ENCODE data around the gene CHCHD6.

Gene CHCHD6, protein sequence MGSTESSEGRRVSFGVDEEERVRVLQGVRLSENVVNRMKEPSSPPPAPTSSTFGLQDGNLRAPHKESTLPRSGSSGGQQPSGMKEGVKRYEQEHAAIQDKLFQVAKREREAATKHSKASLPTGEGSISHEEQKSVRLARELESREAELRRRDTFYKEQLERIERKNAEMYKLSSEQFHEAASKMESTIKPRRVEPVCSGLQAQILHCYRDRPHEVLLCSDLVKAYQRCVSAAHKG

DNA sequence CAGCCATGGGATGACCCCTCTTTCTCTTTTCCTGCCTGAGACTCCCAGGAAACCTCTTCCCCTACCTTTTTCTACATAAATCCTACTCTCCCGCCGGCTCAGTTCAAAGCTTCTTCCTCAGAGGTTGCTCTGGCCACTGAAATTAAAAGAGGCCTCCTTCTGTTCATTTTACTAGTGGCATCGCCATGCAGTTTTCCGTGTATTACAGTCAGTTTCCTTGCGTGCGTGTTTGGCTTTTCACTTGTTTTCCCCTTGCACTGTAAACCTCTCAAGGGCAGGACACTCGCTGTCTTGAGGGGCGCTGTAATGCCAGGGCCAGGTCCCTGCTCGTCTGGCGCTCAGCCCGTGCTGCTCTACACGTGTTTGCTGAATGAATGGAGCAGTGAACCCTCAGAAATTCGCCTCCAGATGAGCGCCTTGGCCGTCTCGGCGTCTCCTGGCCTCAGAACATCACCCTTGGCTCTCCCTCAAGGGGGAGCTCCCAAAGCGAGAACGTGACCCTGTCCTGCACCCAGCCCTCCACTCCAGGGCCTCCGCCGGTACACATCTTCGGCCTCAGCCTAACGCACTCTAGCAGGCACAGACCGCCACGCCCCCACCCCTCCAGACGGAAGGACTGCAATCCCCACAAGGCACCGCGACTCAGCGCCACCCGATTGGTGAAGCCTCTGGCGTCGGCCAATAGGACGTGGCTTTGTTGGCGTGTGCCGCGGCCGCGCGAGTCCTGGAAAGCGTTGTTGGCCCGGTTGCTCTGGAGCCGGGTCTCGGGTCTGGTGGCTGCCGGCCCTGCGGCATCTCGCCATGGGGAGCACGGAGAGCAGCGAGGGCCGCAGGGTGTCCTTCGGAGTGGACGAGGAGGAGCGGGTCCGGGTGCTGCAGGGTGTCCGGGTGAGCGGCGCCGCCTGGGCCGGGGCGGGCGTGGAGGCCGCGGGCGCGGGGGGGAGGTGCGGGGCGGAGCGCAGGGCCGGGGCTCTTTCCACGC lies at the start of gene CHCHD6:
Gene CHCHD6 (plus strand): TSS at position 729 of the 982 bp plus-strand sequence. CDS start 73 bp downstream, at position 802.
- DNase-seq, result peak; percentile 90

DNA sequence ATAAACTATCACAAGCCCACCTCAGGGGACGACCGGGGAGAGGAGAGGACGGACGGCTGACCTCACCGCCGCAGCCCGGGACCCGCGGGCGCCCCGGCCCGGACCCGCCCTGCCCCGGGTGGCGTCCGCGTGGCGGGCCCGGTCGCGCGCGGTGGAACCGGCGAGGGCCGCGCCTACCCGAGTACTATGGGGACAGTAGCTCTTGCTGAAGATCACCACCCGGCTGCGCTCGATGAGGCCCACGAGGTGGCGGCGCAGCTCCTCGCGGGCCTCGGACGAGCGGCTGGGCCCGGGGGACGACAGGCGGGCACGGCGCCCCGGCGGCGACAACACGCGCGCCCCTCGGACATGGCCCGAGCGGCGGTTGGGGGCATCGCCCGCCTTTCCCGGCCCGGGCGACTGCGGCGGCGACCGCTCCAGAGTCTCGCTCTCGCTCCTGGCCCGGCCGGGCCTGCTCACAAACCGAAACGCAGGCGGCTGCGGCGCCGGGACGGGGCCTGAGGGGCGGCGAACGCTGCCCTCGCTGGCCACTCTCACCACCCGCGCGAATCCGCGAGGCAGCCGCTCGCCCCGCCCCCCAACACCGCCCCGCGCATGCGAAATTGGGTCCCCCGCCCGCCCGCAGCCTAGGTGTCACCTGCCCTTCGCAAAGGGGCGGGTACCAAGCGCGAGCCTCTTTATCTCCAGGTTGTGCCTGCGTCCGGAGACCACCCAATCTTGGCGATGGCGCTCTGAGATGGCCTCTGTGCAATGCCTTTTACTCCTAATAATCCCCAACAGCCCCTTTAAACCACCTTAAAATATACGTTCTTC lies 49.3 kb upstream of the CHCHD6 start, which contains the start of gene TXNRD3:
Gene TXNRD3 (minus strand): TSS at position 554 of the 813 bp plus-strand sequence.
- peak; percentile 40 for DNase-seq

DNA sequence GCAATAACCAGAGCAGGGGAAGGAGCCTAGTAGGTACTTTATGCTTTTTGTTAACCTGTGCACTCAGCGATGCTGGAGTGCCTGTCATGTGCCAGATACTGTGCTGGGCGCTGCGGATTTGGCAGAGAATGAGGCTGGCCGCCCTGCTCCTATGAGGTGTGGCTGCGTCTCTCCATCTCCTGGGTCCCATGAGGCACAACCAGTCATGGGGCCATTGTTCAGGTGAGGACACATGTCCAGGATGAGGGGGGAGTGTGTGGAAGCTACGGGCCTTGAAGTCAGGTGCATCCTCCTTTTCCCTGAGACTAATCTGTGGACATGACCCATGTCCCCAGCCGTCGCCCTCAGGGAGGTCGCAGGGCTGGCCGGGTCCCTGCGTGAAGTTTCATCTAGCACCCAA lies 48.2 kb upstream of the CHCHD6 start:
- DNase-seq, result no peak

DNA sequence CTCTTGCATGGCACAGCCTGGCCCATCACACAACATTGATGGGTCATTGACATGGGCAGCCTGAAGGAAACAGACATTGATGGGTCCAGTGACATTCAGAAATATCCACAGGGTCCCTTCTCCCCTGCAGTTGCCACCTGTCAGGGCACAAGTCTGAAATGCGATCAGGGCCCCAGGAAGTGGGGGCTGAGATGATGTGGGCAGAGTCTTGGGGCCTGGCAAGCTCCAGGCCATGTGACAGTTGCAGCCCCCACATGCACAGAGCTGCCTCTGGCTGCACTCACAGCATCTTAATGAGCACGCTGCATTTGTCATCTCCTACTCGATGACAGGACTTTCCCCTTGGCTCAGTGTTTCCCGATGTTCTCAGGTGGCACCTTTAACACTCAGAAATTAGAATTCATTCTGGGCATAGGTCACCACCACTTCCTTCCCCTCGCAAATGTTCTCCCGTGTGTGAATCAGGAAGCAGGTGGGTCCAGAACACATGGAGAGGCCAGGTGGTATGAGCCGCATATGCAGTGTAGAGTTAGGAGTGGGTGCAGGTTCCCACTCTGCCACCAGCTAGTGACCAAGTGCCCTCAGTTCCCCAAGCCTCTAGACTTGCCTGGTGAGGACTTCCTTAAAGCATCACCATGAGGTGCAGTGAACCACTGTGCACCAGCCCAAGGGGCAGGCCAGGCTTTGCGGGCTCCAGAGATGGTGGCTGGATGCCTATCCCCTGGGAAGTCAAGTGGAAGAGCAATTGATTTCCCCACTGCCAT lies 47.5 kb upstream of the CHCHD6 start:
- DNase-seq, result no peak

DNA sequence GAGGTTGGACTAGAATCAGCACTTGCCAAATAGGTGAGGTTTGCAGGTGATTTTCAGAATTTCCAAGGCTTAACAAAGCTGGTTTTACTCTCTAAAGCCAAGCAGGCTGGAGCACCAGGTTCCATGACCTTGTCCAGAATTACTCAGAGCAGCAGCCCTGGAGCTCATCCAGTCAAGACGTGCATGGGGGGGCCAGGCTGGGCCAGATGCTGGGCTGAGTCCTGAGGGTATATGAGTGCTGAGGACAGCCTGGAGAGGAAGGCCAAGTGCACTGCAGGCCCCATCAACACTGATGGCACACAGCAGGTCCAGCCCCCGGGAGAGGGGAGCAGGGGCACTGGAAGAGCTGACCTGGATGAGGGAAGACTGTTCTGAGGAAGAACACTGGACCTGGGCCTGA lies 46.1 kb upstream of the CHCHD6 start:
- DNase-seq, result no peak

DNA sequence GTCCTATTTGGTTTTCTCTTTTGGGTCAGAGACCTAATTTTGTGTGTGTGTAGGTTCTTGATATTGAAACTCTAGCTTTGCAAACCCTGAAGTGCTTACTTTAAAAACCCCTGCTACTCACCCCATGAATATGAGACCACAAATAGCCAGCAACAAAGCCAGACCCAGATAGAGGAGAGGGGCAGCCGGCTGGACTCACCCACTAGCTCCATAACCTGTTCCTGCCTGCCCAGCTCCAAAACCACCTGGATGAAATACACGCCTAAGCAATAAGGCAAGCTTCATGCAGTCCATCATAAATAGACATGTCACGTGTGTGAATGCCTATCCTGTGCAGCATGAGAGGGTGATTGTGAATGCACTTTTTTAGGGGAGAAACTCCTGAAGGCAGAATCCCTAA lies 45.5 kb upstream of the CHCHD6 start:
- DNase-seq, result no peak

DNA sequence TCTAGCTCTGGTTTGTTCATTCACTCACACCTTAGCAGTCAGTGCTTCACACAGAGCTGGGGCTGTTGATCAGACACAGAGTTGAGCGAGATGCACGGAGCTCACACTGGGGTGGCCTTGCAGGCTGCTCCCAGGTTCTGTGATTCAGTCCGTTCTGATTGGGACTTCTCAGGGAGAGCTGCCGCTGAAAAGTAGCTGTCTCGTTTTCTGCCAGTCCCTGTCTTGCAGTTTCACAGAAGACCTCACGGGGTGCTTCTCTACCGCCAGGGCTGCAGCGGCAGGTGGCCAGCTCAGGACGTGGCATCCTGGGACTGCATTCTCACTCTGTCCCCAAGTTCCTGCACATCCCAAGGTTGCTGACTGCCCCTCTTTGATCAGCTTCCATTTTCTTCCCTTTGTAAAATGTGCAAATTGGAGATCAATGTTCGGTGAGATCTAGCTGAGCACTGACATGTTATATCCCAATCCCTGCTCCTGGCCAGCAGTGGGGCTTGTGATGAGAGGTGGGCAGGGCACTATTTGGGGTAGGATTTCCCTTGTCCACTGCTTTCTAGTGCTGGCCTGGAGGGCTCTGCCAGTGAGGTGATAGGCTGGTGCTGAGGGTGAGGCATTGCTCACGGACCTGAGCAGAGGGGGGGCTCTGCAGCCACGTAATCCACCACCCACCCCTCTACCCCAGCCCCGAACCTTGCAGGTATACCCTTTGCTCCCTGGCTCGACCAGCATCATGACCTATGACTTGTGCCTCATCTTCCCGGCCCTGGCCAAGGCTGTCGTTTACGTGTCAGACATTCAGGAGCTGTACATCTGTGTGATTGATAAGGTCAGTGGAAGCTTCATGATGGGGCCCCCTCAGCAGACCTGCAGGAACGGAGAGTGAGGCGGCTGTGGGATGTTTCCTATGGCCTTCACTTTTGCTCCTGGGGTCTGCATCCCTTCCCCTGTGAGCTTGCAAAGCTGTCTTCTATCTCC lies 43.8 kb upstream of the CHCHD6 start:
- no peak for DNase-seq

DNA sequence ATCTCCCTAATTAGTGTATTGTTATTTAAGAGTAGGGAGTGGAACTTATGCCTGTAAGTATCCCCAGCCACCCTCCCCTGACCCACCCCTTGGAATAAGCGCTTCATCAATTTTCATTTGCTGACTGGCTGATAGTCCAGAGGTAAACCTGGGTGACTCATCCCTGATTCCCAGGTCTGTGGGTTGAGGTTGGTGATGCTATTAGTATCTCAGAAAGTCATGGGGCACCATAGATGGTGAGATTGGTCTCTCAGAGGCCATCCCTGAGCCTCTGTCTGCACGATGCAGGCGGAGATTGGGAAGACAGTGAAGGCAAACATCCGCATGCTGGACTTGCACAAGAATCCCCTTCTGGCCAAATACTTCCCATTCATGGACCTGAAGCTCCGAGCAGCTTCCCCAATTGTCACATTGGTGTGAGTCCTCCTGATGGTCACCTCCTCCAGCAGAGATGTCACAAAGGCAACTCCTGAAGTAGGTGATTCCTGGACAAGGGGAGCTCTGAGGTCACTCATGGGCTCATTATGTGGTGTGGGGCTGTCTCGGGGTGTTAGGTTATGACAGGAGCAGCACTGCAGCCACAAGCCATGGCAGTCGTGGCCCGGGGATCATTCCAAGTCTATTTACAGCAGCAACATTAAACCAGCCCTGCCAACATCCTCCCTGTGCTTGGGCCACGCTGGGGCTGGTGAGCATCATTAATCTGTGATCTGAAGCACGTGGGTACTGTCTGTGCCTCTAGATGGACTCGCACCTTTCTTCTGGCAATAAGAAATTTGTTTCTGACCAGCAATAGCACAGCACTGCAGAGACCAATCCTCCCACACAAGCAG lies 42.3 kb upstream of the CHCHD6 start:
- DNase-seq, result no peak

DNA sequence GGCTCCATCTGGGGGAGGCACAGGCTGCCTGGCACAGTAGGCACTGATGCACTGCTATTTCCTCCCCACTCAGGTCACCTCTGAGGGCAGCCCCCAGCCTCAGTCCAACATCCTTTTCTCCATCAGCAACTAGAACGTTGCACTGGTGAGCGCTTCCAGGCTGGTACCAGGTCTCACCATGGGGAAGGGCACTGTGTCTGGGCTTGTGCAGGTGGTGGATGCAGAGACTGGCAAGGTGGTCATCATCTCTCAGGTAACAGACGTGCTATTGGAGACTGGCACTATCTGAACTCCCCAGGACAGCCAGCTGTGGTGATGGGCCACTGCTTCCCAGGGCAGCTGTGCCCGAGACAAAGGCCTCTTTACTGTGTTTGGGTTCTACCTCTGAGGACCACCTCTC lies 40.8 kb upstream of the CHCHD6 start:
- no peak for DNase-seq

DNA sequence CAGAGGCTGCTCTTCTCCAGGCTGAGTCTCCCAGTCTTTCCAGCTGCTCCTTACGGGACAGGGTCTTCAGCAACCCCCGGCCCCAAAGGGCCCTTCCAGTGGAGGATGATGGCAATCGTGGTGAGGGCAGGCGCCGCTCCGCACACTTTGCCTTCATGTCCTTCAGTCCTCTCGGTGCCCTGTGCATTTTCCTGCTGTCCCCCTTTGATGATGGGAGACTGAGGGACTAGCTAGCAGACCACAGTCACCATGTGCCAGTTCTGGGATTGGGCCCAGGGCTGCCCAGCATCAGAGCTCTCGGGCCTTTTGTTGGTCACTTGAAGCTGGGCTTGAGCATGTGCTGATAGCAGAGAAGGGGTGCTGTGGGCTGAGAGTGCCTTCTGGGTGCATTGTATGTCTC lies 40.3 kb upstream of the CHCHD6 start:
- no peak for DNase-seq

DNA sequence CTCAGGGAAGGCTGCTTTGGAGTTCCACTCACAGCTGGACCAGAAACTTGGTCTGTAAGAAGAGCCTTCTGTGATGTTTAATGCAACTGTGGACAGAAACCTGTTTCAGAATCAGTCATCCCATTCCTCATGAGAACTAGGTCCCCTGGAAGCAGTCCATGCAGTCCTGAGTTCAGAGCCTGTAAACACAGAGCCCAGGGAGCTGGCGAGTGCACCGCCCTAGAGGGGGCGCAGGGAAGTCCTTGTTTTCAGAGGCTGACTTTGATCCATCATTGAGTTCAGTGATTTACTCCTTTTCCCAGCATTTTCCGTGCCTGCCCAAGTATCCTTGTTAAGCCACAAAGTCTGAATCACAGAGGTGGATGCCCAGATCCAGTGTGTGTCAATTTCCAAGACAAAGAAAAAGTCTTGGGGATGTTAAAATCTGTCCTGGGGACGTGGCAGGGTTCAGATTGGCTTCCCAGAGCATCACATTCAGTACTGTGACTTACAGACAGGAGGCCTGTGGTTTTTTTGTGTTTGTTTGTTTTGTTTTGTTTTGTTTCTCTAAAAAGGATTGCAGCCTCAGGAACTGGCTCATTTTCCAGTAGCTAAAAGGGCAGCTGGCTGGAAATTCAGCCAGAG lies 39.3 kb upstream of the CHCHD6 start:
- no peak for DNase-seq

DNA sequence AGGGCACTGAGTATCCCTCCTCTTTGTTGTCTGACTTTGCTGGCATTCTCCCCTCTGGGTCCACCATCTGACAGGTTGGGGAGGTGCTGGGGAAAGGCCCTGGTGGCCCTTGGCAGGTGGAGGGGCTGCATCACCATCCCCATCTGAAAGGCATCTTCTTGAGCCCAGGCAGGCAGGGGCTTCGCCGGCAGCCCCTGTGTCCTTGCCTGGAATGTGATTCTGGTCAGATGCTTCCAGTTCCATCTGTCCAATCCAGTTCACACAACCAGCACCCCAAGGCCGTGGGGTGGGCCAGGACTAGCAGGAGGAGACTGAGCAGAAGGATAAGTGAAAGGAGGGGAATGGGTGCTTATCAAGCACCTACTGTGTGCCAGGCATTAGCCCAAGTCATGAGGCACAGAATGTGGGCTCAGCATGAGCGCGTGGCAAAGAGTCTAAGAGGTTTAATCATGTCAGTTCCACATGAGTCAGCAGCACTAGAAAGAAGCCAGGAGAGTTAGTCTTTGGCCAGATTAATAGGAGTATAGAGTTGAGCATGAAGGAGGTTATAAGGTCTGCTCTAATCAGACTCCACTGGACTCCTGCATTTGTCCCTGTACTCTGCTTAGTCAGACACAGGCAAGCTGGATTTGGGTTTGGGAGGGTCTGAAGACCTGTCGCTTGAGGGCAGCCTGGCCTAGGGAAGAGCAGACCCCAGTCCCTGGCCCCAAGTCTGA lies 38.7 kb upstream of the CHCHD6 start:
- no peak for DNase-seq

DNA sequence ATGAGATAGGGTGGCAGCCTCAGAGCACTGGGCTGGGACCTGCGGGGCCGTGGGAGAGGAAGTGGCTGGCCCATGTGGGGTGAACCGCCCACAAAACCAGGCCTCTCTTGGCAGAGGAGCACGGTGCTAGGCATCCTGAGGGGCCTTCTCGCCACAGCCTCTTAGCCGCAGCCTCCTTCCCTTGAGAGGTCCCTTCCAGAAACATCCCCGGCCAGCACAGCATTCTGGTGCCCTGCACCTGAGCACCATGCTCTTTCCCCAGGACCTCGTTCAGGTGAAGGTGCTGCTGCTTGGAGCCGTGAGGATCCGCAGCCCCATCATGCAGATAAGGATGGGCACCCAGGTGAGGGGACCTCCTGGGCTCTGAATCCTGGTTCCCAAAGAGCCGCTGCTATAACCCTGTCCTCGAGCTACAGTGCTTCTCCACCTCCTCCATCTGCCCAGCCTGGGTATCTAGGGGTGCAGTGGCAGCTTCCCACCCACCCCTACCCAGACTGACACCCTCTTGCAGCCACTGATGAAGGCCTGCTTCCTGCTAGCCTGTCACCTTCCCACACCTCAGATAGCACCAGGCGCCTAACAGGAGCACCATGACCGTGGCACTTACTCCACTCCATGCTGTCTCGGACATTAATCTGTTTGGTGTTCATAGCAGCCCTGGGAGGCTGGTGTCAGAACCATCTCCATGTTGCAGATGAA lies 37.9 kb upstream of the CHCHD6 start:
- DNase-seq, result no peak

DNA sequence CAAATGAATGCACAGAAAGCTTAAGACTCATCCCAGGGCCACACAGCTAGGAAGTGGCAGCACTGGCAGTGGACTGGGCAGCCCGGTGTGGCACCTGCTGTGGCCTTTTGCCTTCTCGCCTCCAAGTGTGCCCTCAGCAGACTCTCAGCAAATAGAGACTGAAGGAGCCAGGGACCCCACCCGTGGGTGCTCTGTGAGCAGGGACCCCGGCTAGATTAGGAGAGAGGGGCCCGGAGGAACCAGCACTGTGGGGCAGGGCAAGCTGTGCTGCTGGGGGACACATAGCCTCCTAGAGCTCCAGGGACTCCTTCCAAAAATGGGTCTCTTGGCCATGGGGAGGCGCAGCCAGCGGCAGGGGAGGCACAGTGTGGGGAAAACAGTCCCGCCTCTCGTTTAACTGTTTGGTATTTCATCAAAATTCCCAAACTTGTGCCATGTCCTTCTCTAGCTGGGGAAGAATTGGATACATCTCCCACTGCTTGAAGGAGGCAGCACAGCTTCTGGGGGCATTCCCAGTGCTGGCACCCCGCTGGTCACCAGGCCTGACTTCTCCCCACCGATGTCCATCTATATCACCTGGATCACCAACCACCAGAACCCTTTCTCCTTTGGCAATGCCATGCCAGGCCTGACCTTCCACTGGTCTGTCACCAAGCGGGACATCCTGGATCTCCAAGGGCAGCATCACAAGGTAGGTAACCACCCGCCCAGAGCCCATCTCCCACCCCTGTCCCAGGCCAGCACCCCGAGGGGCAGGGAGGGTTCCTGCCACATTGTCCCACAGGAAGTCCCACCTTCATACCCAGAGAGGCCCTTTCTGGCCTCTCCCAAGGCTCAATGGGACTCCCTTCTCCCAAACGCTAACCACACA lies 37.1 kb upstream of the CHCHD6 start:
- DNase-seq, result no peak

DNA sequence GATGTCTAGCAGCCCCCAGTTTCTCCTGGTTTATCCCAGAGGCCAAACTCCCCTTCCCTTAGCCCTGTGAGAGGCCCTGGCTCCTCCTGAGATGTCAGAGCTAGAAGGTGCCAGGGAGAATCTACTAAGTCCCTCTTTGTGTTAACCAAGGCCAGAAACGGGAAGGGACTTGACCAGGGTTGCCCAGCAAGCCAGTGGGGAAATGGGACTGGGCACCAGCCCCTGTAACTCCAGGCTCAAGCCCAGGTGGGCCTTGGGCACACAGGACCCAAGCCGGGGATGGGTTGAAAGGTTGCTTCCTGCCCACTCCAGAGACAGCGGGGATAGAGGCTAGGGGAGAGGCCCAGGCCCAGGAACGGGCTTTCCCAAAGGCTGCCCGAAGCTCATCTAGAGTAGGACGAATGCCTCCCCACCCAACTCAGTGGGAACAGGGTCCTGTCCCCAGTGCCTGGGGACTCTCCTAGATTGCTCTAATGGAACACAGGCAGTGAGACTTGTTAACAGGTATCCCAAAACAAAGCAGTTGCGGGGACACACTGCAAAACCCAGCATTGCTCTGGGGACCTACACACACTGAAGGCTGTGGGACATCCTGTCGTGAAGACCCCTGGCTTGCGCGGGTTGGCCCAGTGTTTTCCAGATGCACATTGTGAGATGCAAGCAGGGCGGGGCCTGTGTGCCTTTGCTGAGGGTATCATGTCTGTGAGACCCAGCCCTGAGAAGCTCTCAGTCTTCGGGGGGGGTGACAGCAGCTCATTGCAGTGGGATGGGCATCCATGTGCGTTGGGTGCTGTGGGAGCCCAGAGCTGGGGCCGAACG lies 36.2 kb upstream of the CHCHD6 start:
- no peak for DNase-seq
